ENCODE results near the gene PRM3. TPM values are rescaled to one million over a fixed set of nuclear protein-coding genes. Genes with fewer than 3 reads are reported as not detected.

PRM3 gene, protein sequence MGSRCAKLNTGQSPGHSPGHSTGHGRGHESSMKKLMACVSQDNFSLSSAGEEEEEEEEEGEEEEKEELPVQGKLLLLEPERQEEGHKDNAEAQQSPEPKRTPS
- not detected in 2 replicates for polyA plus RNA-seq (2014; cell fraction: cytosol; rRNA removed)
- not detected in 2 replicates for polyA plus RNA-seq (2014; cell fraction: nucleus; rRNA removed)

- DNase-seq (ENCODE audit: low spot score): no peak
These were observed at the start of gene PRM3 for GRCh38 chr16:11272921-11273720. Gene PRM3 (minus strand): TSS chr16:11273629. CDS start chr16:11273595, 34 bp downstream.

- no peak for DNase-seq (ENCODE audit: low spot score)
These were observed 49.4 kb upstream of the PRM3 start for GRCh38 chr16:11322823-11323222.

DNA sequence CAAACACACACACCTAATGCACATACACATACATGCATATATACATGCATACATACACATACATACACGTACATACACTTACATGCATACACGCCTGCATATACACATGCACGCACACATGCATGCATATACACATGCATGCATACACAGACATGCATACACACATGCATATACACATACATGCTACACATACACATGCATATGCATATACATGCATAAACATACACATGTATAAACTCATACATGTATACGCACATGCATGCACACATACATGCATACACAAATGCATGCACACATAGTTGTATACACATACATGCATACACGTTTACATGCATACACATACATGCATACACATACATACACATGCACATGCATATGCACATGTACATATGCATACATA, 48.2 kb upstream of the PRM3 start:
- DNase-seq (ENCODE audit: low spot score): no peak

DNA sequence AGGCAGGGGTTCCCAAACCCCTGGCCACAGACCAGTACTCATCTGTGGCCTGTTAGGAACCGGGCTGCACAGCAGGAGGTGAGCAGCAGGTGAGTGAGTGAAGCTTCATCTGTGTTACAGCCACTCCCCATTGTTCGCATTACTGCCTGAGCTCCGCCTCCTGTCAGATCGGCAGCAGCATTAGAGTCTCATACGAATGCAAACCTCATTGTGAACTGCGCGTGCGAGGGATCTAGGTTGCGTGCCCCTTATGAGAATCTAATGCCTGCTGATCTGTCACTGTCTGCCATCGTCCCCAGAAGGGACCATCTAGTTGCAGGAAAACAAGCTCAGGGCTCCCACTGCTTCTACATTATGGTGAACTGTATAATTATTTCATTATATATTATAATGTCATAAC, 46.7 kb upstream of the PRM3 start:
- no peak for DNase-seq (ENCODE audit: low spot score)

DNA sequence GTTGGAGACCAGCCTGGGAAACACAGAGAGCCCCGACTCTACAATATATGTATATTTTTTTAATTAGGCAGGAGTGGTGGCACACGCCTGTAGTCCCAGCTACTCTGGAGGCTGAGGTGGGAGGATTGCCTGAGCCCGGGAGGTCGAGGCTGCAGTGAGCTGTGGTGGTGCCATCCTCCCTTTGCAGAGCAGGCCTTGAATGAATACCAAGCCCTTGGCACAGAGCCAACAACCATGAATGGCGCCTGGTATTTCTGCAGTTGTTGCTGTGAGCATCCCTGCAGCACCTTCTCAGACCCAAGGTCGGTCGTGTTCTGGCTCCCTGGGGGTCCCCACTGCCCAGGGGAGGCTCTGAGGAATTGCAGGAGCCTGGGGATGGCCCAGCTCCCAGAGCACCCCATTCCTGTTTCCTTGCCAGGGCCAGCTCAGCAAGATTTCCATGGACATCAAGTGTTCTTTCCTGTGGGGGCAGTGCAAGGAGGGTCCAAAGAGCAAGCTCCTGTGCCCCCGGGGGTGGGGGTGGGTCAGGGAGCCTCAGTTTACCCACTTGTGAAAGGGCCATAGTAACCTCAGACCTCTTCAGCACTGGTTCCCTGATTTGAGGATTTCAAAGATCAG, 46.2 kb upstream of the PRM3 start:
- no peak for DNase-seq (ENCODE audit: low spot score)

DNA sequence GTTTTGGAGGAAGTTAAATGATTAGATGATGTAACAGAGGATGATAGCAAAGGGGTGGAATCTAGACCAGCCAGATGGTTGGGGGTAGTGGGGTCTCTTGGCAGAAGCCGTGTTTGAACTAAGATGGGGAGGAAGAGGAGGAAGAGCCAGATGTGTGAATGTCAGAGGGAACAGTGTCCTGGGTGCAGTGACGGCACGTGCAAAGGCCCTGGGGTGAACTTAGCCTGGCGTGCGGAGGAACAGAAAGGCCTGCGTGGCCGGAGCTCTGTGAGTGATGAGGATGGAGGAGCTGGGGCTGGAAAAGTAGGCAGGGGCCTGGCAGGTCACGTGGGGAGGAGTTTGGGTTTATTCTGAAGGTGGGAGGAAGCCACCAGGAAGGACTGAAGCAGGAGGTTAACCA, 45.4 kb upstream of the PRM3 start:
- DNase-seq (ENCODE audit: low spot score): no peak

DNA sequence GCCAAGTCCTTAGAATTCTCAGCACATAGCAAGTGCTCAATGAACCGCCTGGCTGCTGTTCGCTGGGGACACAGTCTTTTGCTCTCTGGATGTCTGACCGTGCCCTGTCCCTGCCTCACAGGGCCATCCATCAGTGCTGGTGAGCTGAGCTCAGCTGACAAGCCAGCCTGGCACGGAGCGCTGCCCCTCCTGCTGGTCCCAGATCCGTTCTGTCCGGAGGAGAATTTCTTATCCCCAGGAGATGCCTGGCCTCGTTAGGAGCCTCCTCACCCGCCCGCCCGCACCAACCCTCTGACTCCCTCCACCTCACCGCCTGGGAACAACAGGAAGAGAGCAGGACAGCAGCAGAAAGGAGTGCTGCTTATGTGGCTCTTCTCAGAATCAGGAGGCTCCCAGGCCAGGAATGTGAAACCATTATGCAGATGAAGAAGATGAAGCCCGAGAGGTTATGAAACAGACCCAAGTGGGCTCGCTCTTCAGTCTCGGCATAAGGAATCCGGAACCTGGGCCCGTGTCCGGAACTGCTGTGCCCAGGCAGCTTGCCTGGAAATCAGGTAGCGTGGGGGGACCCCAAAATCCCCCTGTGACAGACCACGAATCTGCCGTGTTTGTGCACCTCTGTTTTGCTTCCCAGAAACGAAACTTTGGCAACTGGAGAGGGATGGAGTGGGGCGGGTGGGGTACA, 43.0 kb upstream of the PRM3 start:
- DNase-seq (ENCODE audit: low spot score): no peak

GRCh38 chr16:11315510-11315909, 42.1 kb upstream of the PRM3 start:
- DNase-seq (ENCODE audit: low spot score): peak; percentile 30

- DNase-seq (ENCODE audit: low spot score): no peak
These were observed 41.0 kb upstream of the PRM3 start for GRCh38 chr16:11314309-11314894.

- DNase-seq (ENCODE audit: low spot score): no peak
These were observed 40.3 kb upstream of the PRM3 start for GRCh38 chr16:11313493-11314308.

DNA sequence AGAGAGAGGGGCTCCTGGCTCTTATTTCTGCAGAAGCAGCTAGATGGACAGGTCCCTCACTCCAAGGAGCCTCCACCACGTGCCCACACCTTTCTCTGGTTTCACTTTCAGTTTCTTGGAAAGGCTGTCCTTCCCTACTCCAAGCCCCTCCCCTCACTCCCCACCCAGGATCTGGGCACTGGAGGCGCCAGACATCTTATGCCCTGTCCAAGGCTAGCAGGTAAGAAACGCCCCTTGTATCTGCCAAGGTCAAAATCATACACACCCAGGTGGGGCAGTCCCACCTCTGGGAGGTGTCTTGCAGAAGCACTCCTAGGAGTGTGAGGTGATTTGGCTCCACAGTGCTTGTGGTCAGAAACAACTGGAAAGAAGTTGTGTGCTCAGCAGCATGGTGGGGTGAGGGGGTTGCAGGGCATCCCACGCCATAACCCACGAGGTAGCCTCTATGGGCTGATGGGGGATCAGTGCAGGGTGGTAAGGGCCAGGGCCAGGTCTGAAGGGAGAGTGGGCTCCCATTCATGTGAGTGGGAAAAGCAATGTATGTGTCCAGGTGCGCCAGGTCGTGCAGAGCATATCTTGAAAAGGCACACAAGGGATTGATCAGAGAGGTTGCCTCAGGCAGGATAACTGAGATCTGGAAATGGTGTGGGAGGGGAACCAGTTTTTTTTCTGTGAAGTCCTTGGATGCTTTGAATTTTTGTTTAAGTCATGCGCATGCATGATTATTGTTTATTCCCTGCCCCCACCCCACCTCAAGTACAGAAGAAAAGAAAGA, 39.5 kb upstream of the PRM3 start:
- no peak for DNase-seq (ENCODE audit: low spot score)

- DNase-seq (ENCODE audit: low spot score): no peak
These were observed 37.6 kb upstream of the PRM3 start for GRCh38 chr16:11310997-11311561.

GRCh38 chr16:11310634-11310977, 37.2 kb upstream of the PRM3 start:
- no peak for DNase-seq (ENCODE audit: low spot score)

DNA sequence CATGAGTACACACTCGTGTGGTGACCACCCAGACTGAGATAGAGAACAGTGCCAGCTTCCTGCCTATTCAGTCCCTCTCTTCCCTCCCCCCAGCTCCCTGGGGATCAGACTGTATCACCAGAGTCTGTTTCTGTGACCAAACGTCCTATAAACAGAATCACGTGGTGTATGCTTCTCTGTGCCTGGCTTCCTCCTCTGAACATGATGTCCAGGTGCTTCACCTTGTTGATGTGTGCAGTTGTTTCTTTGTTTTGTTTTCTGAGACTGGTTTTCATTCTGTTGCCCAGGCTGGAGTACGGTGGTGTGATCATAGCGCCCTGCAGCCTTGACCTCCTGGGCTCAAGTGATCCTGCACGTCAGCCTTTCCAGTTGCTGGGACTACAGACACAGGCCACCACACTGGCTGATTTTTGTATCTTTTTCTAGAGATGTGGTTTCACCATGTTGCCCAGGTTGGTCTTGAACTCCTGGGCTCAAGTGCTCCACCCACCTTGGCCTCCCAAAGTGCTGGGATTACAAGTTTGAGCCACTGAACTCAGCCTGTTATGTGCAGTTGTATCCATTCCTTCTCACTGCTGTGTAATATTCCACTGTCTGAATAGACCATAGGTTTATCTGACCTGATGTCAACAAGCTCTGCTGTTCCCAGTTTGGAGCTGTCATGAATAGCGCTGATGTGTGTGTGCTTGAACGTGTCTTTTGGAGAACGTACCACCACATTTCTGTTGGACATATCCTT, 36.6 kb upstream of the PRM3 start:
- peak; percentile 72 for DNase-seq (ENCODE audit: low spot score)

- DNase-seq (ENCODE audit: low spot score): peak; percentile 72
These were observed 35.3 kb upstream of the PRM3 start for GRCh38 chr16:11308493-11309283.

GRCh38 chr16:11307639-11308492, 34.4 kb upstream of the PRM3 start:
- no peak for DNase-seq (ENCODE audit: low spot score)

GRCh38 chr16:11306997-11307638, 33.7 kb upstream of the PRM3 start:
- no peak for DNase-seq (ENCODE audit: low spot score)

Data from SK-N-DZ (cell line).